Activated B cell treated with CpG ODN at 0.5 μM for 24 hours (primary cell): ENCODE data around the gene TLR8. TPM values are rescaled to one million over a fixed set of nuclear protein-coding genes. Genes with fewer than 3 reads are reported as not detected.

Experiments
- ATAC-seq: fragments of 200-7000 bp; cut with Tn5 transposase; one replicate; pipeline ENCODE4 v1.10.0; 2021; ENCODE audit warnings: low read depth, mild to moderate bottlenecking, moderate library complexity
- CTCF ChIA-PET: fragments of 350-600 bp; sonication (Branson Sonifier 250); formaldehyde crosslinking; loops from one replicate; lab custom pipeline; 2021; ENCODE audit warnings: antibody characterized with exemption; lab: Charles Lee
- POLR2A ChIA-PET: fragments of 350-600 bp; sonication (Branson Sonifier 250); formaldehyde crosslinking; loops from one replicate; lab custom pipeline; 2021; ENCODE audit warnings: antibody characterized with exemption; lab: Charles Lee
- DNase-seq: peaks from one replicate; pipeline ENCODE4 v3.0.0; 2022
- H3K27ac Mint-ChIP-seq: one replicate; pipeline ENCODE4 v1.8.0; 2020; ENCODE audit warnings: mixed read lengths
- H3K27me3 Mint-ChIP-seq: one replicate; pipeline ENCODE4 v1.8.0; 2021; ENCODE audit warnings: mixed read lengths
- H3K36me3 Mint-ChIP-seq: one replicate; pipeline ENCODE4 v1.8.0; 2021; ENCODE audit warnings: low read depth, mixed read lengths
- H3K4me1 Mint-ChIP-seq: one replicate; pipeline ENCODE4 v1.8.0; 2021; ENCODE audit warnings: mixed read lengths
- H3K4me3 Mint-ChIP-seq: one replicate; pipeline ENCODE4 v1.8.0; 2020; ENCODE audit warnings: mild to moderate bottlenecking, mixed read lengths
- H3K9me3 Mint-ChIP-seq: one replicate; pipeline ENCODE4 v1.8.0; 2020; ENCODE audit warnings: mixed read lengths
- CTCF ChIP-seq: fragments of 200-600 bp; IDR thresholded peaks from one replicate; pipeline ENCODE4 v1.8.0; 2022; ENCODE audit warnings: antibody characterized with exemption, mild to moderate bottlenecking
- intact Hi-C: fragments of 100-400 bp; cut with micrococcal nuclease; formaldehyde crosslinking; loops from one replicate; pipeline ENCODE4 v1.15.1; 2024
- total RNA-seq: library from RNA; stranded (reverse); gene quantifications from 2 replicates; pipeline ENCODE4 v1.2.3, GENCODE V29; 2022

Gene TLR8
- total RNA-seq, 1 donor from 2014 or later: 0.22 TPM

- ATAC-seq (peak; percentile 47), DNase-seq (no peak)
- Mint-ChIP-seq H3K4me1 (peaks cover 44% of the 10 kb centered on the region), H3K36me3 (peaks cover 32% of the 10 kb centered on the region), H3K27ac (peak overlapping the region; percentile 46), H3K9me3 (no peaks in the 10 kb centered on the region), H3K27me3 (no peaks in the 10 kb centered on the region), H3K4me3 (no peak overlapping the region)
- intact Hi-C loops: no loop called here
- ChIA-PET CTCF (no interaction called here), POLR2A (no interaction called here)
- TF ChIP-seq CTCF: no peak
Observed at GRCh38 chrX:12878536-12878935, 27.9 kb upstream of the TLR8 start.

- DNase-seq: no peak
- Mint-ChIP-seq H3K4me1 (peaks cover 29% of the 10 kb centered on the region), H3K36me3 (peaks cover 48% of the 10 kb centered on the region), H3K9me3 (no peaks in the 10 kb centered on the region), H3K4me3 (no peak overlapping the region), H3K27ac (peak overlapping the region; percentile 64), H3K27me3 (no peaks in the 10 kb centered on the region)
- ATAC-seq: no peak
- POLR2A ChIA-PET: no interaction called here
- no peak for TF ChIP-seq CTCF
- CTCF ChIA-PET: no interaction called here
- intact Hi-C loops: no loop called here
Observed at GRCh38 chrX:12881914-12882313, 24.5 kb upstream of the TLR8 start.

GRCh38 chrX:12885508-12885907, 20.9 kb upstream of the TLR8 start:
- no peaks in the 10 kb centered on the region for H3K27me3 Mint-ChIP-seq
- H3K4me1 Mint-ChIP-seq: peaks cover 41% of the 10 kb centered on the region
- peaks cover 51% of the 10 kb centered on the region for H3K36me3 Mint-ChIP-seq
- intact Hi-C loops: no loop called here
- ATAC-seq: no peak
- no peak for DNase-seq
- no peaks in the 10 kb centered on the region for H3K9me3 Mint-ChIP-seq
- POLR2A ChIA-PET: no interaction called here
- no peak for TF ChIP-seq CTCF
- CTCF ChIA-PET: no interaction called here
- H3K27ac Mint-ChIP-seq: no peak overlapping the region
- H3K4me3 Mint-ChIP-seq: no peak overlapping the region

- H3K4me3 Mint-ChIP-seq: no peak overlapping the region
- no peak for TF ChIP-seq CTCF
- H3K36me3 Mint-ChIP-seq: peaks cover 51% of the 10 kb centered on the region
- H3K9me3 Mint-ChIP-seq: no peaks in the 10 kb centered on the region
- no peak for ATAC-seq
- no peaks in the 10 kb centered on the region for H3K27me3 Mint-ChIP-seq
- POLR2A ChIA-PET: no interaction called here
- intact Hi-C loops: no loop called here
- H3K27ac Mint-ChIP-seq: no peak overlapping the region
- CTCF ChIA-PET: no interaction called here
- H3K4me1 Mint-ChIP-seq: peaks cover 52% of the 10 kb centered on the region
- no peak for DNase-seq
Observed at GRCh38 chrX:12886545-12886944, 19.9 kb upstream of the TLR8 start.

- CTCF ChIA-PET: no interaction called here
- TF ChIP-seq CTCF: no peak
- POLR2A ChIA-PET: no interaction called here
- no peak for DNase-seq
- Mint-ChIP-seq H3K9me3 (no peaks in the 10 kb centered on the region), H3K27ac (no peak overlapping the region), H3K27me3 (no peaks in the 10 kb centered on the region), H3K4me3 (no peak overlapping the region), H3K4me1 (peaks cover 52% of the 10 kb centered on the region), H3K36me3 (peaks cover 46% of the 10 kb centered on the region)
- no peak for ATAC-seq
- intact Hi-C loops: no loop called here
Observed at GRCh38 chrX:12887141-12887540, 19.3 kb upstream of the TLR8 start.
